Measurements from ENCODE around the gene PEDS1.

PEDS1 gene

GRCh38 chr20:50189681-50190250, 36.2 kb upstream of the PEDS1 start:
- DNase-seq (ENCODE audit: low read depth): peak; percentile 51
- peak overlapping the region; percentile 11 for H3K4me3 ChIP-seq (ENCODE audit: low read depth, low read length)
- no peak for TF ChIP-seq CTCF (conservative IDR thresholded peaks at IDR 0.05; ENCODE audit: low read depth, low read length)

- TF ChIP-seq CTCF (conservative IDR thresholded peaks at IDR 0.05; ENCODE audit: low read depth, low read length): no peak
- H3K4me3 ChIP-seq (ENCODE audit: low read depth, low read length): no peak overlapping the region
- DNase-seq (ENCODE audit: low read depth): no peak
These were observed 35.6 kb upstream of the PEDS1 start for GRCh38 chr20:50188879-50189680.

- TF ChIP-seq CTCF (conservative IDR thresholded peaks at IDR 0.05; ENCODE audit: low read depth, low read length): no peak
- no peak overlapping the region for H3K4me3 ChIP-seq (ENCODE audit: low read depth, low read length)
- no peak for DNase-seq (ENCODE audit: low read depth)
These were observed 34.8 kb upstream of the PEDS1 start for GRCh38 chr20:50188287-50188688.

GRCh38 chr20:50187403-50188051, 34.0 kb upstream of the PEDS1 start:
- no peak for TF ChIP-seq CTCF (conservative IDR thresholded peaks at IDR 0.05; ENCODE audit: low read depth, low read length)
- peak; percentile 93 for DNase-seq (ENCODE audit: low read depth)
- H3K4me3 ChIP-seq (ENCODE audit: low read depth, low read length): no peak overlapping the region

GRCh38 chr20:50186987-50187402, 33.5 kb upstream of the PEDS1 start:
- no peak overlapping the region for H3K4me3 ChIP-seq (ENCODE audit: low read depth, low read length)
- no peak for TF ChIP-seq CTCF (conservative IDR thresholded peaks at IDR 0.05; ENCODE audit: low read depth, low read length)
- peak; percentile 52 for DNase-seq (ENCODE audit: low read depth)

GRCh38 chr20:50186151-50186885, 32.8 kb upstream of the PEDS1 start:
- H3K4me3 ChIP-seq (ENCODE audit: low read depth, low read length): no peak overlapping the region
- TF ChIP-seq CTCF (conservative IDR thresholded peaks at IDR 0.05; ENCODE audit: low read depth, low read length): peak; percentile 94
- DNase-seq (ENCODE audit: low read depth): peak; percentile 89

Measured in choroid plexus epithelial cell (primary cell).